Duodenal mucosa (tissue), 2 donors: ENCODE measurements around the gene PATE4.

Experiments used
- H3K27ac ChIP-seq: one replicate; pipeline ENCODE4 v1.7.0; 2013; ENCODE audit warnings: low read depth, low read length
- H3K27me3 ChIP-seq, 2 donors: one replicate each; pipeline ENCODE4 v1.7.0; 2013; ENCODE audit warnings: low read length in 2 of 2, control low read depth in 1 of 2; ENCODE audit not compliant: insufficient read depth in 2 of 2, control insufficient read depth in 1 of 2
- H3K36me3 ChIP-seq, 2 donors: one replicate each; pipeline ENCODE4 v1.7.0; 2013; ENCODE audit warnings: low read length in 2 of 2, control low read depth in 1 of 2; ENCODE audit not compliant: insufficient read depth in 2 of 2, control insufficient read depth in 1 of 2
- H3K4me1 ChIP-seq, 2 donors: one replicate each; pipeline ENCODE4 v1.7.0; 2013; ENCODE audit warnings: low read length in 2 of 2, control low read depth in 1 of 2; ENCODE audit not compliant: insufficient read depth in 2 of 2, control insufficient read depth in 1 of 2
- H3K4me3 ChIP-seq, 2 donors: one replicate each; pipeline ENCODE4 v1.7.0; 2013; ENCODE audit warnings: low read length in 2 of 2, low read depth in 1 of 2
- H3K9ac ChIP-seq, 2 donors: one replicate each; pipeline ENCODE4 v1.7.0; 2013; ENCODE audit warnings: low read length in 2 of 2, low read depth in 1 of 2
- H3K9me3 ChIP-seq, 2 donors: one replicate each; pipeline ENCODE4 v1.7.0; 2013; ENCODE audit warnings: low read length in 2 of 2, control low read depth in 1 of 2; ENCODE audit not compliant: control insufficient read depth in 1 of 2

The PATE4 gene

GRCh38 chr11:125833016-125833415, at the start of gene PATE4:
PATE4 (plus strand) TSS chr11:125833316; CDS start chr11:125833360, 44 bp downstream.
- Histone ChIP-seq H3K36me3 (no peaks in the 10 kb centered on the region), H3K27me3 (no peaks in the 10 kb centered on the region), H3K9me3 (no peaks in the 10 kb centered on the region), H3K4me1 (no peaks in the 10 kb centered on the region), H3K9ac (no peak within 1 kb of the TSS), H3K27ac (no peak within 1 kb of the TSS), H3K4me3 (no peak within 1 kb of the TSS)

- Histone ChIP-seq H3K27ac (no peak overlapping the region), H3K9me3 (no peaks in the 10 kb centered on the region), H3K9ac (no peak overlapping the region), H3K36me3 (no peaks in the 10 kb centered on the region), H3K27me3 (no peaks in the 10 kb centered on the region), H3K4me3 (no peak overlapping the region), H3K4me1 (no peaks in the 10 kb centered on the region)
Measured at GRCh38 chr11:125784678-125785077, 48.4 kb upstream of the PATE4 start.

GRCh38 chr11:125787827-125788226, 45.3 kb upstream of the PATE4 start, which contains the start of gene PATE3:
PATE3 (plus strand) TSS chr11:125788127; CDS start chr11:125788152, 25 bp downstream.
- no peaks in the 10 kb centered on the region for H3K4me1 ChIP-seq
- H3K4me3 ChIP-seq = no peak within 1 kb of the TSS
- no peaks in the 10 kb centered on the region for H3K36me3 ChIP-seq
- no peak within 1 kb of the TSS for H3K27ac ChIP-seq
- H3K9me3 ChIP-seq = no peaks in the 10 kb centered on the region
- H3K27me3 ChIP-seq = no peaks in the 10 kb centered on the region
- no peak within 1 kb of the TSS for H3K9ac ChIP-seq

- Histone ChIP-seq H3K36me3 (no peaks in the 10 kb centered on the region), H3K9me3 (no peaks in the 10 kb centered on the region)
Measured at GRCh38 chr11:125790825-125791224, 42.3 kb upstream of the PATE4 start.

GRCh38 chr11:125797641-125798040, 35.5 kb upstream of the PATE4 start:
- Histone ChIP-seq H3K27me3 (no peaks in the 10 kb centered on the region), H3K9me3 (peaks cover 5% of the 10 kb centered on the region in 2 donors), H3K27ac (no peak overlapping the region)

More at GRCh38 chr11:125790825-125791224, 42.3 kb upstream of the PATE4 start:
- Histone ChIP-seq H3K27ac (no peak overlapping the region), H3K9ac (no peak overlapping the region), H3K27me3 (no peaks in the 10 kb centered on the region), H3K4me3 (no peak overlapping the region), H3K4me1 (no peaks in the 10 kb centered on the region)

GRCh38 chr11:125799808-125800207, 33.3 kb upstream of the PATE4 start:
- Histone ChIP-seq H3K36me3 (no peaks in the 10 kb centered on the region), H3K27ac (no peak overlapping the region), H3K4me3 (no peak overlapping the region), H3K9me3 (peaks cover 12 to 14% of the 10 kb centered on the region in 2 donors), H3K9ac (no peak overlapping the region), H3K4me1 (no peaks in the 10 kb centered on the region), H3K27me3 (no peaks in the 10 kb centered on the region)

More at GRCh38 chr11:125797641-125798040, 35.5 kb upstream of the PATE4 start:
- Histone ChIP-seq H3K36me3 (no peaks in the 10 kb centered on the region), H3K9ac (no peak overlapping the region), H3K4me1 (no peaks in the 10 kb centered on the region), H3K4me3 (no peak overlapping the region)

GRCh38 chr11:125802387-125802786, 30.7 kb upstream of the PATE4 start:
- no peaks in the 10 kb centered on the region for H3K36me3 ChIP-seq
- H3K27ac ChIP-seq = no peak overlapping the region
- H3K9ac ChIP-seq = no peak overlapping the region
- no peak overlapping the region for H3K4me3 ChIP-seq
- H3K9me3 ChIP-seq = peaks cover 12 to 14% of the 10 kb centered on the region in 2 donors
- H3K4me1 ChIP-seq = no peaks in the 10 kb centered on the region
- no peaks in the 10 kb centered on the region for H3K27me3 ChIP-seq

- Histone ChIP-seq H3K4me1 (no peaks in the 10 kb centered on the region), H3K27ac (no peak overlapping the region), H3K4me3 (no peak overlapping the region), H3K9me3 (peaks cover 5 to 7% of the 10 kb centered on the region in 2 donors), H3K27me3 (no peaks in the 10 kb centered on the region), H3K9ac (no peak overlapping the region), H3K36me3 (no peaks in the 10 kb centered on the region)
Measured at GRCh38 chr11:125807909-125808308, 25.2 kb upstream of the PATE4 start.

GRCh38 chr11:125835748-125836147, 2.6 kb downstream of the PATE4 start:
- Histone ChIP-seq H3K27ac (no peak overlapping the region), H3K9ac (no peak overlapping the region), H3K36me3 (no peaks in the 10 kb centered on the region), H3K27me3 (no peaks in the 10 kb centered on the region), H3K4me1 (no peaks in the 10 kb centered on the region), H3K4me3 (no peak overlapping the region), H3K9me3 (no peaks in the 10 kb centered on the region)

GRCh38 chr11:125842321-125842948, 9.3 kb downstream of the PATE4 start:
- peaks cover 4 to 5% of the 10 kb centered on the region in 2 donors for H3K9me3 ChIP-seq
- no peak overlapping the region for H3K9ac ChIP-seq
- H3K4me1 ChIP-seq = no peaks in the 10 kb centered on the region
- H3K27ac ChIP-seq = no peak overlapping the region
- H3K4me3 ChIP-seq = no peak overlapping the region
- no peaks in the 10 kb centered on the region for H3K27me3 ChIP-seq
- no peaks in the 10 kb centered on the region for H3K36me3 ChIP-seq
